ENCODE measurements around the gene UQCRQ.

GRCh38 chr5:132901730-132902129 is 35.3 kb downstream of the UQCRQ start:
- TF ChIP-seq ELK1 (CRISPR knock-in tag; IDR thresholded peaks at IDR 0.05) (no peak), REST (IDR thresholded peaks at IDR 0.05; ENCODE audit: borderline replicate concordance) (no peak), REST (CRISPR knock-in tag; IDR thresholded peaks at IDR 0.05; ENCODE audit: low read depth) (no peak), SMAD4 (CRISPR knock-in tag; conservative IDR thresholded peaks at IDR 0.05) (no peak)
